H1 (cell line): ENCODE data around the gene SEMA3B. TPM values are rescaled to one million over a fixed set of nuclear protein-coding genes. Genes with fewer than 3 reads are reported as not detected.

ENCODE experiments used
- EGR1 ChIP-seq: IDR thresholded peaks from 2 replicates; pipeline ENCODE4 v1.6.1; 2011; ENCODE audit warnings: low read depth, low read length, borderline replicate concordance
- FOSL1 ChIP-seq: IDR thresholded peaks from 2 replicates; pipeline ENCODE4 v1.6.1; 2011; ENCODE audit warnings: mild to moderate bottlenecking, low read depth, low read length, moderate library complexity; ENCODE audit not compliant: insufficient read depth
- RFX5 ChIP-seq: IDR thresholded peaks from 2 replicates; pipeline ENCODE4 v1.6.1; 2011; ENCODE audit warnings: low read depth, low read length, improper control_type of control experiment, borderline replicate concordance
- RNF2 ChIP-seq: fragments of 200-900, 300-1000 bp; sonication (generic); IDR thresholded peaks from 2 replicates; pipeline ENCODE4 v1.7.1; 2016; ENCODE audit warnings: borderline replicate concordance, low read depth, mild to moderate bottlenecking, antibody characterized with exemption, low read length; ENCODE audit not compliant: poor library complexity, severe bottlenecking; ENCODE audit errors: missing control alignments
- SAP30 ChIP-seq: fragments of 300-600 bp; sonication (generic); IDR thresholded peaks from 2 replicates; pipeline ENCODE4 v1.7.1; 2012; ENCODE audit warnings: low read length, moderate library complexity, mild to moderate bottlenecking, inconsistent platforms; ENCODE audit not compliant: insufficient read depth, insufficient replicate concordance
- SRF ChIP-seq: IDR thresholded peaks from 2 replicates; pipeline ENCODE4 v1.6.1; 2011; ENCODE audit warnings: mild to moderate bottlenecking, low read depth, low read length, moderate library complexity
- TBP ChIP-seq: IDR thresholded peaks from 2 replicates; pipeline ENCODE4 v1.6.1; 2011; ENCODE audit warnings: low read depth, low read length, improper control_type of control experiment
- YY1 ChIP-seq: IDR thresholded peaks from 2 replicates; pipeline ENCODE4 v1.6.1; 2011; ENCODE audit warnings: low read depth, mild to moderate bottlenecking, low read length
- ZNF274 ChIP-seq: IDR thresholded peaks from 2 replicates; pipeline ENCODE4 v1.7.0; 2012; ENCODE audit warnings: low read length, borderline replicate concordance; ENCODE audit errors: extremely low read depth
- polyA plus RNA-seq, 7 experiments: library from polyadenylated mRNA; depleted of rRNA in 3 of 7; stranded (reverse) in 5 of 7; unstranded in 2 of 7; fragments of >200 nt in 5 of 7; fragments of 200-250 nt in 2 of 7; gene quantifications; 1 replicate in 5 of 7; 2 replicates in 1 of 7; 4 replicates in 1 of 7; pipeline versions ENCODE4 v1.2.1 to v1.2.3, GENCODE V29; 2011 to 2013; ENCODE audit warnings: missing spikeins in 2 of 7, mixed read lengths in 2 of 7
- total RNA-seq: library from RNA; stranded (reverse); fragmentation: NEBNext Ultra II Directional; extraction: Animal tissue kit (Norgen Biotek cat#: 25700); gene quantifications from 2 replicates; pipeline ENCODE4 v1.2.1, GENCODE V29; 2021
- TF ChIP-seq, protein P1 (sequence below), 3 experiments: IDR thresholded peaks; 1 replicate in 2 of 3; 2 replicates in 1 of 3; pipeline versions ENCODE4 v1.5.1 to v1.6.1; 2011; ENCODE audit warnings: low read length in 3 of 3, mild to moderate bottlenecking in 3 of 3, inconsistent platforms in 2 of 3, low read depth in 1 of 3, moderate library complexity in 1 of 3; ENCODE audit not compliant: insufficient read depth in 1 of 3; ENCODE audit errors: control extremely low read depth in 1 of 3
- TF ChIP-seq, protein P2 (sequence below): IDR thresholded peaks from 2 replicates; pipeline ENCODE4 v1.6.1; 2011; ENCODE audit warnings: low read depth, mild to moderate bottlenecking, low read length; ENCODE audit not compliant: insufficient read depth
- TF ChIP-seq, protein P3 (sequence below): IDR thresholded peaks from 2 replicates; pipeline ENCODE4 v1.6.1; 2011; ENCODE audit warnings: low read length, improper control_type of control experiment
- TF ChIP-seq, protein P4 (sequence below): IDR thresholded peaks from 2 replicates; pipeline ENCODE4 v1.6.1; 2012; ENCODE audit warnings: low read length, inconsistent platforms
- TF ChIP-seq, protein P5 (sequence below): IDR thresholded peaks from 2 replicates; pipeline ENCODE4 v1.6.1; 2012; ENCODE audit warnings: inconsistent platforms

The SEMA3B gene
- total and polyA plus RNA-seq, 2 of the 8 experiments (the other 6 are each of a cell fraction or from before 2014, with no cell fraction given), result 3.0 to 4.7 TPM

DNA sequence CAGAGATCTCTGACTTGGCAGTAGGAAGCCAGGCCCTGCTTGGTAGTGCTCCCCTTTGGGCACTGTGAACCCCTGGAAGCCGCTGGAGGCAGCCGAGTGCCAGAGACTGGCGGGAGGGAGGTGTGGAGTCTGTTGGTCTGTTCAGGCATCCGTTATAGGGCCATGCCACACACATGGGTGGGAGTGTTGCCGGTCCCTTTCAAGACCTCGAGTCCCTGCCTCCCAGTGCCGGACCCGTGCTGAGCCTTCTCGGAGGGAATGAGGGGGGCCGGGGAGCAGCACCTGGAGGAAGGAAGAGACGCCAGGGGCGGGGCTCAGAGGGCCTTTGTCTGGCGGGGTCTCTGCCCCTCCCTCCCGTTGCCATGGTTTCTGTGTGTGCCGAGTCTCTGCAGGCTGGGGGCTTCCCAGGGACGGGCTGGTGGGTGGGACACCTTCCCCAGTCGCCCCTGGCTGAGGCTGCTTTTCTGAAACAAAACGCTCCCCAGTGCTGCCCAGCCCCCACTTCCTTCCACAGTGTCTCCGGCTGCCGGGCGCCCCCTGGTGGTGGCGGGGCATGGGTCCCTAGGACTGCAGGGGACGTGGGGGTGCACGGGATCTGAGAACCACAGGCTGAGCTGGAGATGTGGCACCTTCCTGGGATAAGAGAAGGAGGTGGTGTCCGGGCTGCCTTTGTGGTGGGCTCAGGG lies 23.0 kb upstream of the SEMA3B start (continued):
- TF ChIP-seq, protein P1, sequence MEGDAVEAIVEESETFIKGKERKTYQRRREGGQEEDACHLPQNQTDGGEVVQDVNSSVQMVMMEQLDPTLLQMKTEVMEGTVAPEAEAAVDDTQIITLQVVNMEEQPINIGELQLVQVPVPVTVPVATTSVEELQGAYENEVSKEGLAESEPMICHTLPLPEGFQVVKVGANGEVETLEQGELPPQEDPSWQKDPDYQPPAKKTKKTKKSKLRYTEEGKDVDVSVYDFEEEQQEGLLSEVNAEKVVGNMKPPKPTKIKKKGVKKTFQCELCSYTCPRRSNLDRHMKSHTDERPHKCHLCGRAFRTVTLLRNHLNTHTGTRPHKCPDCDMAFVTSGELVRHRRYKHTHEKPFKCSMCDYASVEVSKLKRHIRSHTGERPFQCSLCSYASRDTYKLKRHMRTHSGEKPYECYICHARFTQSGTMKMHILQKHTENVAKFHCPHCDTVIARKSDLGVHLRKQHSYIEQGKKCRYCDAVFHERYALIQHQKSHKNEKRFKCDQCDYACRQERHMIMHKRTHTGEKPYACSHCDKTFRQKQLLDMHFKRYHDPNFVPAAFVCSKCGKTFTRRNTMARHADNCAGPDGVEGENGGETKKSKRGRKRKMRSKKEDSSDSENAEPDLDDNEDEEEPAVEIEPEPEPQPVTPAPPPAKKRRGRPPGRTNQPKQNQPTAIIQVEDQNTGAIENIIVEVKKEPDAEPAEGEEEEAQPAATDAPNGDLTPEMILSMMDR (IDR thresholded peaks at IDR 0.05; ENCODE audit: control extremely low read depth in 1 of 3, insufficient read depth in 1 of 3, low read depth in 1 of 3, low read length in 3 of 3), result peak in 2 of 3 experiments; percentile 91 to 97; a peak in 3 of 4 replicates
- TF ChIP-seq, protein P2, sequence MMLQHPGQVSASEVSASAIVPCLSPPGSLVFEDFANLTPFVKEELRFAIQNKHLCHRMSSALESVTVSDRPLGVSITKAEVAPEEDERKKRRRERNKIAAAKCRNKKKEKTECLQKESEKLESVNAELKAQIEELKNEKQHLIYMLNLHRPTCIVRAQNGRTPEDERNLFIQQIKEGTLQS, result no peak
- peak; percentile 47; the same call in 1 of the 2 replicates for TF ChIP-seq TBP
- TF ChIP-seq FOSL1, result no peak
- TF ChIP-seq SAP30, result no peak
- TF ChIP-seq SRF, result 0 out of 2 replicates have a peak, but pooled peaks have one; percentile 27
- TF ChIP-seq EGR1, result peak; percentile 74
- TF ChIP-seq, protein P3, sequence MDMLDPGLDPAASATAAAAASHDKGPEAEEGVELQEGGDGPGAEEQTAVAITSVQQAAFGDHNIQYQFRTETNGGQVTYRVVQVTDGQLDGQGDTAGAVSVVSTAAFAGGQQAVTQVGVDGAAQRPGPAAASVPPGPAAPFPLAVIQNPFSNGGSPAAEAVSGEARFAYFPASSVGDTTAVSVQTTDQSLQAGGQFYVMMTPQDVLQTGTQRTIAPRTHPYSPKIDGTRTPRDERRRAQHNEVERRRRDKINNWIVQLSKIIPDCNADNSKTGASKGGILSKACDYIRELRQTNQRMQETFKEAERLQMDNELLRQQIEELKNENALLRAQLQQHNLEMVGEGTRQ, result no peak; the same call in 1 of the 2 replicates
- TF ChIP-seq, protein P4, sequence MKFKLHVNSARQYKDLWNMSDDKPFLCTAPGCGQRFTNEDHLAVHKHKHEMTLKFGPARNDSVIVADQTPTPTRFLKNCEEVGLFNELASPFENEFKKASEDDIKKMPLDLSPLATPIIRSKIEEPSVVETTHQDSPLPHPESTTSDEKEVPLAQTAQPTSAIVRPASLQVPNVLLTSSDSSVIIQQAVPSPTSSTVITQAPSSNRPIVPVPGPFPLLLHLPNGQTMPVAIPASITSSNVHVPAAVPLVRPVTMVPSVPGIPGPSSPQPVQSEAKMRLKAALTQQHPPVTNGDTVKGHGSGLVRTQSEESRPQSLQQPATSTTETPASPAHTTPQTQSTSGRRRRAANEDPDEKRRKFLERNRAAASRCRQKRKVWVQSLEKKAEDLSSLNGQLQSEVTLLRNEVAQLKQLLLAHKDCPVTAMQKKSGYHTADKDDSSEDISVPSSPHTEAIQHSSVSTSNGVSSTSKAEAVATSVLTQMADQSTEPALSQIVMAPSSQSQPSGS, result no peak
- TF ChIP-seq RFX5, result no peak
- no peak for TF ChIP-seq YY1
- TF ChIP-seq ZNF274, result no peak
- no peak for TF ChIP-seq RNF2
- TF ChIP-seq, protein P5, sequence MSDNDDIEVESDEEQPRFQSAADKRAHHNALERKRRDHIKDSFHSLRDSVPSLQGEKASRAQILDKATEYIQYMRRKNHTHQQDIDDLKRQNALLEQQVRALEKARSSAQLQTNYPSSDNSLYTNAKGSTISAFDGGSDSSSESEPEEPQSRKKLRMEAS, result peak; percentile 35
